IMR-90 (cell line): ENCODE data around the gene TACC2. TPM values are rescaled to one million over a fixed set of nuclear protein-coding genes. Genes with fewer than 3 reads are reported as not detected.

ENCODE experiments used
- ATAC-seq: fragments of 200-7000 bp; cut with Tn5 transposase; 2 replicates; pipeline ENCODE4 v1.9.1; 2020; ENCODE audit warnings: low read depth, mild to moderate bottlenecking, moderate library complexity
- BruUV-seq: library from RNA; stranded (reverse); fragments of 400-500 nt; replicated peaks from 2 replicates; lab custom pipeline; 2021; lab: Mats Ljungman, UMichigan
- CTCF ChIA-PET: fragments of 300-600 bp; formaldehyde crosslinking; extraction: SDS; loops from one replicate; lab custom pipeline; 2021; ENCODE audit warnings: antibody characterized with exemption; lab: Yijun Ruan, JAX
- POLR2A ChIA-PET: fragments of 300-600 bp; sonication (Branson Sonifier 250); formaldehyde crosslinking; loops from one replicate; lab custom pipeline; 2022; ENCODE audit warnings: antibody characterized with exemption; ENCODE audit not compliant: unreplicated experiment; lab: Charles Lee
- DNase-seq: peaks from one replicate; pipeline ENCODE4 v3.0.0; 2013
- H2AFZ ChIP-seq: replicated peaks from 2 replicates; pipeline ENCODE3; 2013; ENCODE audit warnings: low read length, mild to moderate bottlenecking; ENCODE audit not compliant: poor library complexity
- H2AK5ac ChIP-seq: 2 replicates; pipeline ENCODE4 v1.6.1; 2013; ENCODE audit warnings: low read depth, low read length, inconsistent platforms
- H2AK9ac ChIP-seq: replicated peaks from 2 replicates; pipeline ENCODE3; 2013; ENCODE audit warnings: mild to moderate bottlenecking, low read depth, low read length, moderate library complexity; ENCODE audit not compliant: poor library complexity
- H2BK120ac ChIP-seq: 2 replicates; pipeline ENCODE4 v1.6.1; 2013; ENCODE audit warnings: low read depth, low read length, inconsistent platforms
- H2BK15ac ChIP-seq: 3 replicates; pipeline ENCODE4 v1.6.1; 2013; ENCODE audit warnings: low read depth, low read length, inconsistent platforms
- H2BK20ac ChIP-seq: 2 replicates; pipeline ENCODE4 v1.6.1; 2013; ENCODE audit warnings: low read depth, mild to moderate bottlenecking, inconsistent platforms, low read length, moderate library complexity
- H2BK5ac ChIP-seq: 2 replicates; pipeline ENCODE4 v1.6.1; 2013; ENCODE audit warnings: mild to moderate bottlenecking, low read depth, low read length, inconsistent platforms; ENCODE audit not compliant: poor library complexity, severe bottlenecking
- H3K14ac ChIP-seq: replicated peaks from 2 replicates; pipeline ENCODE4 v1.6.1; 2013; ENCODE audit warnings: low read depth, low read length, inconsistent platforms
- H3K18ac ChIP-seq: 2 replicates; pipeline ENCODE4 v1.6.1; 2013; ENCODE audit warnings: low read depth, low read length, control low read depth
- H3K23ac ChIP-seq: 2 replicates; pipeline ENCODE4 v1.6.1; 2013; ENCODE audit warnings: low read depth, low read length, inconsistent platforms
- H3K27ac ChIP-seq: 2 replicates; pipeline ENCODE4 v1.5.1; 2013; ENCODE audit warnings: mild to moderate bottlenecking, control low read depth, low read length; ENCODE audit not compliant: insufficient read depth
- H3K27me3 ChIP-seq: 2 replicates; pipeline ENCODE4 v1.6.1; 2013; ENCODE audit warnings: low read length; ENCODE audit not compliant: control insufficient read depth, insufficient read depth
- H3K36me3 ChIP-seq: 2 replicates; pipeline ENCODE4 v1.6.1; 2013; ENCODE audit warnings: low read length, mixed read lengths; ENCODE audit not compliant: control insufficient read depth, insufficient read depth
- H3K4ac ChIP-seq: 2 replicates; pipeline ENCODE4 v1.6.1; 2013; ENCODE audit warnings: low read depth, low read length, inconsistent platforms
- H3K4me1 ChIP-seq: 2 replicates; pipeline ENCODE4 v1.6.1; 2013; ENCODE audit warnings: low read length, mixed read lengths; ENCODE audit not compliant: control insufficient read depth, insufficient read depth
- H3K4me2 ChIP-seq: 2 replicates; pipeline ENCODE4 v1.6.1; 2013; ENCODE audit warnings: low read depth, mild to moderate bottlenecking, control low read depth, low read length, moderate library complexity
- H3K4me3 ChIP-seq: 2 replicates; pipeline ENCODE4 v1.5.1; 2013; ENCODE audit warnings: low read depth, mild to moderate bottlenecking, control low read depth, low read length, moderate library complexity; ENCODE audit not compliant: insufficient read depth
- H3K56ac ChIP-seq: 2 replicates; pipeline ENCODE4 v1.6.1; 2013; ENCODE audit warnings: low read length, inconsistent platforms; ENCODE audit not compliant: insufficient read depth; ENCODE audit errors: extremely low read depth
- H3K79me1 ChIP-seq, 2 experiments: 2 replicates each; pipeline ENCODE4 v1.6.1; 2013; ENCODE audit warnings: low read length in 2 of 2, inconsistent platforms in 1 of 2, low read depth in 1 of 2
- H3K9ac ChIP-seq: 2 replicates; pipeline ENCODE4 v1.6.1; 2013; ENCODE audit warnings: low read depth, low read length, control low read depth
- H3K9me1 ChIP-seq: 2 replicates; pipeline ENCODE4 v1.6.1; 2013; ENCODE audit warnings: low read length, inconsistent platforms; ENCODE audit not compliant: insufficient read depth
- H3K9me3 ChIP-seq: 2 replicates; pipeline ENCODE4 v1.6.1; 2013; ENCODE audit warnings: low read length; ENCODE audit not compliant: control insufficient read depth, insufficient read depth
- H4K20me1 ChIP-seq: 2 replicates; pipeline ENCODE4 v1.6.1; 2013; ENCODE audit warnings: low read length, inconsistent platforms; ENCODE audit not compliant: insufficient read depth
- H4K5ac ChIP-seq: 2 replicates; pipeline ENCODE4 v1.6.1; 2013; ENCODE audit warnings: mild to moderate bottlenecking, low read depth, low read length, control low read depth
- H4K8ac ChIP-seq, 2 experiments: 2 replicates each; pipeline ENCODE4 v1.6.1; 2013; ENCODE audit warnings: low read depth in 2 of 2, low read length in 2 of 2, control low read depth in 1 of 2, inconsistent platforms in 1 of 2
- H4K91ac ChIP-seq: 2 replicates; pipeline ENCODE4 v1.6.1; 2013; ENCODE audit warnings: low read depth, low read length, inconsistent platforms; ENCODE audit not compliant: insufficient read depth
- BHLHE40 ChIP-seq: fragments of 150-350 bp; IDR thresholded peaks from 2 replicates; pipeline ENCODE4 v1.6.1; 2016; ENCODE audit warnings: mild to moderate bottlenecking, low read depth, low read length
- CEBPB ChIP-seq: IDR thresholded peaks from 2 replicates; pipeline ENCODE4 v1.6.1; 2012; ENCODE audit warnings: low read depth, low read length, improper control_type of control experiment
- CHD1 ChIP-seq: IDR thresholded peaks from 2 replicates; pipeline ENCODE4 v1.6.1; 2012; ENCODE audit warnings: low read depth, low read length, improper control_type of control experiment
- MAFK ChIP-seq: IDR thresholded peaks from 2 replicates; pipeline ENCODE4 v1.6.1; 2012; ENCODE audit warnings: low read depth, low read length, improper control_type of control experiment
- MAZ ChIP-seq: IDR thresholded peaks from 2 replicates; pipeline ENCODE4 v1.6.1; 2012; ENCODE audit warnings: low read depth, mild to moderate bottlenecking, low read length, improper control_type of control experiment, moderate library complexity, borderline replicate concordance
- NFE2L2 ChIP-seq: fragments of 150-350 bp; IDR thresholded peaks from 2 replicates; pipeline ENCODE4 v1.6.1; 2016; ENCODE audit warnings: low read depth, mild to moderate bottlenecking, low read length
- POLR2A ChIP-seq: IDR thresholded peaks from 2 replicates; pipeline ENCODE4 v1.6.1; 2012; ENCODE audit warnings: mild to moderate bottlenecking, low read depth, low read length
- RAD21 ChIP-seq: IDR thresholded peaks from 2 replicates; pipeline ENCODE4 v1.6.1; 2012; ENCODE audit warnings: low read length, improper control_type of control experiment
- RCOR1 ChIP-seq: IDR thresholded peaks from 2 replicates; pipeline ENCODE4 v1.6.1; 2012; ENCODE audit warnings: mild to moderate bottlenecking, low read length, improper control_type of control experiment; ENCODE audit not compliant: insufficient replicate concordance
- RFX5 ChIP-seq: IDR thresholded peaks from 2 replicates; pipeline ENCODE4 v1.8.0; 2012; ENCODE audit warnings: low read depth, mild to moderate bottlenecking, low read length, moderate library complexity
- SMC3 ChIP-seq: fragments of 150-350 bp; IDR thresholded peaks from 2 replicates; pipeline ENCODE4 v1.6.1; 2016; ENCODE audit warnings: low read depth, mild to moderate bottlenecking, antibody characterized with exemption, low read length, moderate library complexity
- WGBS, 2 experiments: methylation state at CpG; one replicate each; pipeline versions ENCODE4 v1.1.5 to v1.1.7; 2013; ENCODE audit warnings: missing lambda C conversion rate in 2 of 2; ENCODE audit not compliant: insufficient read length in 1 of 2; ENCODE audit errors: extremely low coverage in 2 of 2; 5-methylcytosine and 5-hydroxymethylcytosine counted together
- dilution Hi-C: fragments of 300-500 bp; cut with HindIII; formaldehyde crosslinking; loops from one replicate; pipeline ENCODE4 v1.14.3; 2018; ENCODE audit warnings: low sequenced_read_pairs; ENCODE audit not compliant: unreplicated experiment
- in situ Hi-C: fragments of 300-500 bp; cut with MboI; formaldehyde crosslinking; loops from 3 replicates; pipeline ENCODE4 v1.14.3; 2019; ENCODE audit warnings: low sequenced_read_pairs, inconsistent platforms, mixed read lengths
- intact Hi-C: fragments of 100-400 bp; cut with micrococcal nuclease; formaldehyde crosslinking; loops from 2 replicates; pipeline ENCODE4 v1.10.0; 2022
- polyA plus RNA-seq, 3 experiments: library from polyadenylated mRNA; depleted of rRNA; stranded (reverse); fragments of >200 nt; gene quantifications; 2 replicates each; pipeline ENCODE4 v1.2.3, GENCODE V29; 2012; ENCODE audit warnings: low replicate concordance in 1 of 3
- total RNA-seq: library from RNA; depleted of rRNA; stranded (reverse); fragments of >200 nt; gene quantifications from 2 replicates; pipeline ENCODE4 v1.2.3, GENCODE V29; 2012
- TF ChIP-seq, protein P1 (sequence below): conservative IDR thresholded peaks from 2 replicates; pipeline ENCODE4 v1.5.1; 2012; ENCODE audit warnings: mild to moderate bottlenecking, low read depth, low read length, improper control_type of control experiment
- TF ChIP-seq, protein P2 (sequence below): fragments of 150-350 bp; IDR thresholded peaks from 2 replicates; pipeline ENCODE4 v1.6.1; 2017; ENCODE audit warnings: mild to moderate bottlenecking, antibody characterized with exemption, low read length, low read depth
- TF ChIP-seq, protein P3 (sequence below): fragments of 150-350 bp; IDR thresholded peaks from 2 replicates; pipeline ENCODE4 v1.6.1; 2016; ENCODE audit warnings: low read depth, mild to moderate bottlenecking, low read length, moderate library complexity, borderline replicate concordance

TACC2 gene
- total and polyA plus RNA-seq, 2 of the 4 experiments (the other 2 are of a cell fraction), result 2.9 to 15.4 TPM

DNA sequence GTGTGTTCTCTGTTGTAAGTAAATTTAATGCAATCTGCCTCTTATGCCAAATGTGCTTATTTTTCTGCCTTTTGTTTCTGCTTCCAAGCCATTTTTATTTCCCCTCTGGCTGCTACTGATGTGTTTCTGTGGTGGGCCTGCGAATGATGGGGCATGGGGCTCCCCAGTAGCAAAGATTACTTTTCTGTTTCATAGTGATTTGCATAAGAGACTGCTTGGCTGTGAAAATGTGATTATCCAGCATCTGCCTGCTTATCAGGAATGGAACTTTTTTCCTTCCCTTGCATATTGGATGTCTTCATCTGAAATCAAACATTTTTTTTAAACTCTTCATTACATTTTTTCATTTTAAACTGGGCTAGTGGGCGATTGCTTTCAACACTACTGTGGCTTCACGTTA, 224.4 kb downstream of the TACC2 start:
- Histone ChIP-seq H2BK15ac (no peak overlapping the region), H3K4me3 (no peak overlapping the region), H4K91ac (no peak overlapping the region), H3K36me3 (peaks cover 17% of the 10 kb centered on the region), H3K4me1 (no peaks in the 10 kb centered on the region; the same call in 1 of the 2 replicates), H2BK5ac (no peak overlapping the region), H3K18ac (no peak overlapping the region), H4K5ac (no peak overlapping the region), H4K20me1 (no peaks in the 10 kb centered on the region; the same call in 1 of the 2 replicates), H3K9ac (no peak overlapping the region), H3K27me3 (no peaks in the 10 kb centered on the region), H2AK5ac (no peak overlapping the region), H2BK120ac (no peak overlapping the region), H3K14ac (no peak overlapping the region), H2BK20ac (no peak overlapping the region), H3K56ac (no peak overlapping the region), H3K27ac (no peak overlapping the region), H3K4me2 (no peak overlapping the region), H3K23ac (no peak overlapping the region), H3K9me3 (no peaks in the 10 kb centered on the region), H3K79me1 (peaks cover 0 to 17% of the 10 kb centered on the region in 2 experiments; a peak in 3 of 4 replicates), H3K4ac (no peak overlapping the region), H2AFZ (no peak overlapping the region), H4K8ac (no peak overlapping the region), H2AK9ac (no peak overlapping the region), H3K9me1 (peaks cover 13% of the 10 kb centered on the region; the same call in 1 of the 2 replicates)
- ATAC-seq, result no peak
- 63% methylated on average over 2 of the region's 3 CpGs; no CpG with 5 or more reads in 1 of the 2 experiments for WGBS, 2 experiments
- CTCF ChIA-PET, result no interaction called here
- intact Hi-C loops, result no loop called here
- DNase-seq, result no peak
- POLR2A ChIA-PET, result no interaction called here
- no TSS peak for BruUV-seq
- in situ Hi-C loops, result no loop called here
- dilution Hi-C loops, result no loop called here
- TF ChIP-seq SMC3 (no peak), CHD1 (no peak), RCOR1 (no peak), POLR2A (no peak), CEBPB (no peak), BHLHE40 (no peak), MAZ (no peak), NFE2L2 (no peak), RFX5 (no peak), RAD21 (no peak), MAFK (no peak)
- TF ChIP-seq, protein P1, sequence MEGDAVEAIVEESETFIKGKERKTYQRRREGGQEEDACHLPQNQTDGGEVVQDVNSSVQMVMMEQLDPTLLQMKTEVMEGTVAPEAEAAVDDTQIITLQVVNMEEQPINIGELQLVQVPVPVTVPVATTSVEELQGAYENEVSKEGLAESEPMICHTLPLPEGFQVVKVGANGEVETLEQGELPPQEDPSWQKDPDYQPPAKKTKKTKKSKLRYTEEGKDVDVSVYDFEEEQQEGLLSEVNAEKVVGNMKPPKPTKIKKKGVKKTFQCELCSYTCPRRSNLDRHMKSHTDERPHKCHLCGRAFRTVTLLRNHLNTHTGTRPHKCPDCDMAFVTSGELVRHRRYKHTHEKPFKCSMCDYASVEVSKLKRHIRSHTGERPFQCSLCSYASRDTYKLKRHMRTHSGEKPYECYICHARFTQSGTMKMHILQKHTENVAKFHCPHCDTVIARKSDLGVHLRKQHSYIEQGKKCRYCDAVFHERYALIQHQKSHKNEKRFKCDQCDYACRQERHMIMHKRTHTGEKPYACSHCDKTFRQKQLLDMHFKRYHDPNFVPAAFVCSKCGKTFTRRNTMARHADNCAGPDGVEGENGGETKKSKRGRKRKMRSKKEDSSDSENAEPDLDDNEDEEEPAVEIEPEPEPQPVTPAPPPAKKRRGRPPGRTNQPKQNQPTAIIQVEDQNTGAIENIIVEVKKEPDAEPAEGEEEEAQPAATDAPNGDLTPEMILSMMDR, result no peak
- TF ChIP-seq, protein P2, sequence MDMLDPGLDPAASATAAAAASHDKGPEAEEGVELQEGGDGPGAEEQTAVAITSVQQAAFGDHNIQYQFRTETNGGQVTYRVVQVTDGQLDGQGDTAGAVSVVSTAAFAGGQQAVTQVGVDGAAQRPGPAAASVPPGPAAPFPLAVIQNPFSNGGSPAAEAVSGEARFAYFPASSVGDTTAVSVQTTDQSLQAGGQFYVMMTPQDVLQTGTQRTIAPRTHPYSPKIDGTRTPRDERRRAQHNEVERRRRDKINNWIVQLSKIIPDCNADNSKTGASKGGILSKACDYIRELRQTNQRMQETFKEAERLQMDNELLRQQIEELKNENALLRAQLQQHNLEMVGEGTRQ, result no peak
- TF ChIP-seq, protein P3, sequence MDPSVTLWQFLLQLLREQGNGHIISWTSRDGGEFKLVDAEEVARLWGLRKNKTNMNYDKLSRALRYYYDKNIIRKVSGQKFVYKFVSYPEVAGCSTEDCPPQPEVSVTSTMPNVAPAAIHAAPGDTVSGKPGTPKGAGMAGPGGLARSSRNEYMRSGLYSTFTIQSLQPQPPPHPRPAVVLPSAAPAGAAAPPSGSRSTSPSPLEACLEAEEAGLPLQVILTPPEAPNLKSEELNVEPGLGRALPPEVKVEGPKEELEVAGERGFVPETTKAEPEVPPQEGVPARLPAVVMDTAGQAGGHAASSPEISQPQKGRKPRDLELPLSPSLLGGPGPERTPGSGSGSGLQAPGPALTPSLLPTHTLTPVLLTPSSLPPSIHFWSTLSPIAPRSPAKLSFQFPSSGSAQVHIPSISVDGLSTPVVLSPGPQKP, result no peak
